ENCODE data around the gene ATP6V0E1. TPM values are rescaled to one million over a fixed set of nuclear protein-coding genes. Genes with fewer than 3 reads are reported as not detected.

The ATP6V0E1 gene
- total RNA-seq (2021; ENCODE audit: unreplicated experiment), result 84.6 TPM
- 98.7 and 102 TPM in 2 replicates for polyA plus RNA-seq (2012)
- Bru-seq, nascent RNA, result percentile 74 among the genes with signal in this experiment
- BruChase-seq, experiment 1, labeled RNA remaining after a 6-hour chase, result percentile 73 among the genes with signal in this experiment
- BruChase-seq, experiment 2, labeled RNA remaining after a 2-hour chase, result percentile 66 among the genes with signal in this experiment
- long read RNA-seq, transcript ATP6V0E1-203 (4 exons, 1,433 nt), result major isoform, 55 of 68 reads
- long read RNA-seq, partial matches to known transcripts, result 2 of 68 reads
- long read RNA-seq, other reads (novel, unspliced or antisense), result 9 of 68 reads

DNA sequence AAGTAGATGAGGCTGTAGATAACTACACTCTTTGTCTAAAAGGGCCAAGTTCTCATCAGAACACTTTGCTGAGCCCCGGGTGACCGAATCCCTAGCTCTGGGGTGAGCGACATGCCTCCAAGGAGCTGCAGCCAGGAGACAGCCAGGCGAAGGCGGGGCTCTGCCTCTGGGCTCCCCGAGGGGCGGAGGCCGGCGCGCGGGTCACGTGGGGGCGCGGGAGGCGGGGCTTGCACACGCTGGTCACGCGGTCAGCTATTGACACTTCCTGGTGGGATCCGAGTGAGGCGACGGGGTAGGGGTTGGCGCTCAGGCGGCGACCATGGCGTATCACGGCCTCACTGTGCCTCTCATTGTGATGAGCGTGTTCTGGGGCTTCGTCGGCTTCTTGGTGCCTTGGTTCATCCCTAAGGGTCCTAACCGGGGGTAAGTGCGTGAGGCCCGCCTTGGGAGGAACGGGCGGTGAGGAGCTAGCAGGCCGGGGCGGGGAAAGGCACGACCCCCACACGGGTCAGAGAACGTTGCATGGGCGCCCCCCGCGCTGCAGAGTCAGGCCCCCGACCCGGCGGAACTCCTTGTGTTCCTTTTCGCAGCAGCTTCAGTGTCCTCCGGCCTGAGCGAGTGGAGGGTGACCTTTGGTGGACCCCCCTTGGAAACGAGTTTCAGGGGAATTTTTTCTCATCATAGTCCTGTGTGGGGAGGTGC is at the start of gene ATP6V0E1:
TSS of gene ATP6V0E1 (plus strand) at position 230 of the 702 bp plus-strand sequence. CDS start at position 320, 90 bp downstream.
- peak; percentile 83 for DNase-seq (ENCODE audit: low read depth, low spot score)
- intact Hi-C loops (cut with micrococcal nuclease), result loop anchor here (1.0 to 5.0 kb wide), 4 partner anchors 74 to 347 kb away; partner anchors contain the start of gene BNIP1
- Histone ChIP-seq H3K36me3 (ENCODE audit: control insufficient read depth in 1 of 2, insufficient read depth in 2 of 2, low read length in 2 of 2) (peaks cover 0 to 12% of the 10 kb centered on the region in 2 experiments; a peak in 3 of 4 replicates), H2AFZ (ENCODE audit: low read depth, low read length, poor library complexity, severe bottlenecking) (peak within 1 kb of the TSS; percentile 28), H3K27ac (ENCODE audit: low read depth, low read length) (peak within 1 kb of the TSS; percentile 73), H3K79me2 (ENCODE audit: insufficient read depth, low read length) (peaks cover 39% of the 10 kb centered on the region), H3K4me2 (ENCODE audit: low read length) (peak within 1 kb of the TSS; percentile 93), H4K20me1 (ENCODE audit: insufficient read depth) (no peaks in the 10 kb centered on the region), H3K4me3 (replicated peaks in 1 of 2; ENCODE audit: low read depth in 1 of 2, low read length in 2 of 2) (peak within 1 kb of the TSS; percentile 93 to 94), H3K27me3 (ENCODE audit: insufficient read depth, low read length) (no peaks in the 10 kb centered on the region), H3K4me1 (ENCODE audit: control insufficient read depth in 1 of 2, insufficient read depth in 2 of 2, low read length in 2 of 2) (peaks cover 5 to 14% of the 10 kb centered on the region in 2 experiments; a peak in 2 of 4 replicates), H3K9me2 (ENCODE audit: insufficient read depth) (no peaks in the 10 kb centered on the region), H3K9ac (ENCODE audit: low read length) (peak within 1 kb of the TSS; percentile 88), H3K9me3 (ENCODE audit: control insufficient read depth in 1 of 2, insufficient read depth in 1 of 2, low read depth in 1 of 2, low read length in 2 of 2) (no peaks in the 10 kb centered on the region)
- POLR2A ChIA-PET, result interaction anchor here (0.6 to 1.8 kb wide), 6 partner anchors 33 to 348 kb away, joined by 3 to 6 read pairs (median 4); partner anchors contain the start of gene STC2
- peak; percentile 92 for ATAC-seq
- RAD21 ChIA-PET (ENCODE audit: low non-redundant PET in 1 of 2, low total read pairs in 2 of 2, uncharacterized antibody in 2 of 2, unreplicated experiment in 2 of 2), result interaction anchor here in 1 of 2 experiments (0.6 to 1.4 kb wide), 2 partner anchors 161 to 299 kb away, joined by 4 to 6 read pairs; no protein-coding TSS in a partner anchor
- BruUV-seq (replicated peaks), result TSS peak; percentile 71
- CTCF ChIA-PET, result interaction anchor here (0.7 to 1.5 kb wide), 12 partner anchors 12 to 347 kb away, joined by 3 to 8 read pairs (median 4); partner anchors contain the start of gene RPL26L1
- TF ChIP-seq CTCF (IDR thresholded peaks at IDR 0.05 in 2 of 3, conservative IDR thresholded peaks at IDR 0.05 in 1 of 3; ENCODE audit: borderline replicate concordance in 1 of 3, insufficient read depth in 1 of 3, low read depth in 2 of 3, low read length in 2 of 3), result no peak
- no peak for TF ChIP-seq ZNF274 (IDR thresholded peaks at IDR 0.05; ENCODE audit: low read depth, low read length)
- TF ChIP-seq, protein P1, sequence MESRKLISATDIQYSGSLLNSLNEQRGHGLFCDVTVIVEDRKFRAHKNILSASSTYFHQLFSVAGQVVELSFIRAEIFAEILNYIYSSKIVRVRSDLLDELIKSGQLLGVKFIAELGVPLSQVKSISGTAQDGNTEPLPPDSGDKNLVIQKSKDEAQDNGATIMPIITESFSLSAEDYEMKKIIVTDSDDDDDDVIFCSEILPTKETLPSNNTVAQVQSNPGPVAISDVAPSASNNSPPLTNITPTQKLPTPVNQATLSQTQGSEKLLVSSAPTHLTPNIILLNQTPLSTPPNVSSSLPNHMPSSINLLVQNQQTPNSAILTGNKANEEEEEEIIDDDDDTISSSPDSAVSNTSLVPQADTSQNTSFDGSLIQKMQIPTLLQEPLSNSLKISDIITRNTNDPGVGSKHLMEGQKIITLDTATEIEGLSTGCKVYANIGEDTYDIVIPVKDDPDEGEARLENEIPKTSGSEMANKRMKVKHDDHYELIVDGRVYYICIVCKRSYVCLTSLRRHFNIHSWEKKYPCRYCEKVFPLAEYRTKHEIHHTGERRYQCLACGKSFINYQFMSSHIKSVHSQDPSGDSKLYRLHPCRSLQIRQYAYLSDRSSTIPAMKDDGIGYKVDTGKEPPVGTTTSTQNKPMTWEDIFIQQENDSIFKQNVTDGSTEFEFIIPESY (IDR thresholded peaks at IDR 0.05; ENCODE audit: extremely low read depth, insufficient replicate concordance, low read length), result no peak
- no peak for TF ChIP-seq EGR1 (IDR thresholded peaks at IDR 0.05; ENCODE audit: low read depth)
- TF ChIP-seq POLR2AphosphoS5 (IDR thresholded peaks at IDR 0.05; ENCODE audit: low read depth, low read length), result peak; percentile 86
- TF ChIP-seq TCF7L2 (IDR thresholded peaks at IDR 0.05; ENCODE audit: borderline replicate concordance, extremely low read depth, insufficient read depth, insufficient read length), result no peak
- TF ChIP-seq ZFX (IDR thresholded peaks at IDR 0.05), result peak; percentile 64
- no peak for TF ChIP-seq SRF (IDR thresholded peaks at IDR 0.05; ENCODE audit: low read depth)
- peak; percentile 81 for TF ChIP-seq SIN3A (IDR thresholded peaks at IDR 0.05; ENCODE audit: low read depth)
- no peak for TF ChIP-seq REST (IDR thresholded peaks at IDR 0.05; ENCODE audit: low read depth)
- TF ChIP-seq, protein P2, sequence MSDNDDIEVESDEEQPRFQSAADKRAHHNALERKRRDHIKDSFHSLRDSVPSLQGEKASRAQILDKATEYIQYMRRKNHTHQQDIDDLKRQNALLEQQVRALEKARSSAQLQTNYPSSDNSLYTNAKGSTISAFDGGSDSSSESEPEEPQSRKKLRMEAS (IDR thresholded peaks at IDR 0.05), result peak; percentile 94
- TF ChIP-seq ELF1 (IDR thresholded peaks at IDR 0.05; ENCODE audit: borderline replicate concordance, low read depth), result peak; percentile 69
- no peak for TF ChIP-seq EZH2phosphoT487 (IDR thresholded peaks at IDR 0.05; ENCODE audit: borderline replicate concordance)
- peak; percentile 62; the same call in 1 of the 2 replicates for TF ChIP-seq SP1 (IDR thresholded peaks at IDR 0.05; ENCODE audit: low read depth)
- TF ChIP-seq JUND (IDR thresholded peaks at IDR 0.05), result no peak
- TF ChIP-seq, protein P3, sequence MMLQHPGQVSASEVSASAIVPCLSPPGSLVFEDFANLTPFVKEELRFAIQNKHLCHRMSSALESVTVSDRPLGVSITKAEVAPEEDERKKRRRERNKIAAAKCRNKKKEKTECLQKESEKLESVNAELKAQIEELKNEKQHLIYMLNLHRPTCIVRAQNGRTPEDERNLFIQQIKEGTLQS (IDR thresholded peaks at IDR 0.05), result no peak

Data from HCT116 (cell line).